SK-N-SH treated with all-trans-retinoic acid at 6 μM for 48 hours (cell line): ENCODE results near the gene ADAMTS15.

Experiments
- ATAC-seq: fragments of 200-7000 bp; cut with Tn5 transposase; 3 replicates; pipeline ENCODE4 v1.9.1; 2020; ENCODE audit warnings: mild to moderate bottlenecking, moderate library complexity
- ARNTL ChIP-seq: fragments of 450-650 bp; formaldehyde crosslinking; IDR thresholded peaks from 2 replicates; pipeline ENCODE4 v1.5.0; 2020; ENCODE audit warnings: low read depth, mild to moderate bottlenecking, moderate library complexity, borderline replicate concordance
- BACH2 ChIP-seq: fragments of 250-450 bp; sonication (Bioruptor Pico); IDR thresholded peaks from 2 replicates; pipeline ENCODE4 v1.9.0; 2021; ENCODE audit warnings: mild to moderate bottlenecking, borderline replicate concordance
- CREB5 ChIP-seq: fragments of 250-450 bp; sonication (Bioruptor Pico); IDR thresholded peaks from 2 replicates; pipeline ENCODE4 v1.5.1; 2020; ENCODE audit warnings: low read depth, mild to moderate bottlenecking, moderate library complexity
- CSDC2 ChIP-seq: fragments of 250-450 bp; sonication (Bioruptor Pico); IDR thresholded peaks from 2 replicates; pipeline ENCODE4 v1.5.0; 2020; ENCODE audit warnings: mild to moderate bottlenecking, moderate library complexity
- CSRNP3 ChIP-seq: fragments of 250-450 bp; sonication (Bioruptor Pico); IDR thresholded peaks from 2 replicates; pipeline ENCODE4 v1.5.1; 2021; ENCODE audit warnings: mild to moderate bottlenecking, moderate library complexity
- ESRRG ChIP-seq: fragments of 250-450 bp; sonication (Bioruptor Pico); IDR thresholded peaks from 2 replicates; pipeline ENCODE4 v1.6.1; 2021; ENCODE audit warnings: mild to moderate bottlenecking
- GLIS3 ChIP-seq: fragments of 250-450 bp; sonication (Bioruptor Pico); IDR thresholded peaks from 2 replicates; pipeline ENCODE4 v1.5.0; 2020; ENCODE audit warnings: mild to moderate bottlenecking, moderate library complexity
- ISL1 ChIP-seq: fragments of 250-450 bp; sonication (Bioruptor Pico); IDR thresholded peaks from 2 replicates; pipeline ENCODE4 v2.1.2; 2022; ENCODE audit warnings: mild to moderate bottlenecking, moderate library complexity
- OSR1 ChIP-seq: fragments of 250-450 bp; sonication (Bioruptor Pico); IDR thresholded peaks from 2 replicates; pipeline ENCODE4 v1.8.0; 2022; ENCODE audit warnings: moderate library complexity, mild to moderate bottlenecking, inconsistent platforms
- PATZ1 ChIP-seq: fragments of 250-450 bp; sonication (Bioruptor Pico); IDR thresholded peaks from 2 replicates; pipeline ENCODE4 v1.8.0; 2020; ENCODE audit warnings: mild to moderate bottlenecking, moderate library complexity, borderline replicate concordance
- POU6F1 ChIP-seq: fragments of 250-450 bp; sonication (Bioruptor Pico); IDR thresholded peaks from 2 replicates; pipeline ENCODE4 v1.8.0; 2021; ENCODE audit warnings: low read depth, mild to moderate bottlenecking, moderate library complexity, borderline replicate concordance
- PPARA ChIP-seq: fragments of 250-450 bp; sonication (Bioruptor Pico); IDR thresholded peaks from 2 replicates; pipeline ENCODE4 v1.5.0; 2020; ENCODE audit warnings: mild to moderate bottlenecking, borderline replicate concordance
- SNAI2 ChIP-seq: fragments of 250-450 bp; sonication (Bioruptor Pico); IDR thresholded peaks from 2 replicates; pipeline ENCODE4 v1.5.0; 2020; ENCODE audit warnings: mild to moderate bottlenecking, moderate library complexity
- TCF4 ChIP-seq: fragments of 250-450 bp; sonication (Bioruptor Pico); IDR thresholded peaks from 2 replicates; pipeline ENCODE4 v1.8.0; 2021; ENCODE audit warnings: mild to moderate bottlenecking, moderate library complexity, borderline replicate concordance
- TOX ChIP-seq: fragments of 250-450 bp; sonication (Bioruptor Pico); IDR thresholded peaks from 2 replicates; pipeline ENCODE4 v1.8.0; 2021; ENCODE audit warnings: mild to moderate bottlenecking, moderate library complexity, borderline replicate concordance
- TSHZ2 ChIP-seq: fragments of 250-450 bp; sonication (Bioruptor Pico); IDR thresholded peaks from 2 replicates; pipeline ENCODE4 v1.5.0; 2020; ENCODE audit warnings: mild to moderate bottlenecking, moderate library complexity
- ZC3H10 ChIP-seq: fragments of 250-450 bp; sonication (Bioruptor Pico); IDR thresholded peaks from 2 replicates; pipeline ENCODE4 v1.5.1; 2021; ENCODE audit warnings: mild to moderate bottlenecking, moderate library complexity
- ZFP30 ChIP-seq: fragments of 450-650 bp; formaldehyde crosslinking; IDR thresholded peaks from 2 replicates; pipeline ENCODE4 v1.5.0; 2022; ENCODE audit warnings: mild to moderate bottlenecking, moderate library complexity
- ZNF565 ChIP-seq: fragments of 450-650 bp; formaldehyde crosslinking; conservative IDR thresholded peaks from 2 replicates; pipeline ENCODE4 v1.5.0; 2020; ENCODE audit warnings: low read depth, mild to moderate bottlenecking, moderate library complexity
- ZNF70 ChIP-seq: fragments of 450-650 bp; formaldehyde crosslinking; IDR thresholded peaks from 2 replicates; pipeline ENCODE4 v1.5.0; 2020; ENCODE audit warnings: mild to moderate bottlenecking, moderate library complexity
- ZNF8 ChIP-seq: fragments of 450-650 bp; formaldehyde crosslinking; IDR thresholded peaks from 2 replicates; pipeline ENCODE4 v1.5.0; 2020; ENCODE audit warnings: mild to moderate bottlenecking, moderate library complexity

Gene ADAMTS15

GRCh38 chr11:130407978-130408377 lies 40.5 kb upstream of the ADAMTS15 start:
- TF ChIP-seq GLIS3 (no peak), ZFP30 (no peak), SNAI2 (no peak), POU6F1 (CRISPR knock-in tag) (no peak), ARNTL (CRISPR knock-in tag) (no peak), ESRRG (CRISPR knock-in tag) (no peak), ZC3H10 (no peak), CREB5 (no peak), PPARA (no peak), ZNF70 (no peak), TCF4 (CRISPR knock-in tag) (no peak), CSRNP3 (CRISPR knock-in tag) (no peak), TSHZ2 (CRISPR knock-in tag) (no peak), ZNF8 (no peak), TOX (no peak), ZNF565 (CRISPR knock-in tag) (no peak), ISL1 (CRISPR knock-in tag) (no peak), BACH2 (CRISPR knock-in tag) (no peak), CSDC2 (CRISPR knock-in tag) (no peak)
- TF ChIP-seq, all 23 proteins: peak for 0
- ATAC-seq = peak; percentile 32

GRCh38 chr11:130408401-130408890 lies 40.0 kb upstream of the ADAMTS15 start:
- ATAC-seq = no peak
- TF ChIP-seq ZFP30 = no peak

GRCh38 chr11:130408901-130409300 lies 39.5 kb upstream of the ADAMTS15 start:
- TF ChIP-seq PATZ1 (CRISPR knock-in tag) = no peak
- no peak for TF ChIP-seq POU6F1 (CRISPR knock-in tag)
- no peak for TF ChIP-seq ISL1 (CRISPR knock-in tag)
- no peak for TF ChIP-seq SNAI2
- TF ChIP-seq GLIS3 = no peak
- TF ChIP-seq CSRNP3 (CRISPR knock-in tag) = no peak
- no peak for TF ChIP-seq ZNF565 (CRISPR knock-in tag)
- no peak for TF ChIP-seq ARNTL (CRISPR knock-in tag)
- no peak for TF ChIP-seq OSR1 (CRISPR knock-in tag)
- no peak for TF ChIP-seq CSDC2 (CRISPR knock-in tag)
- no peak for TF ChIP-seq TOX
- no peak for TF ChIP-seq ZNF70
- no peak for TF ChIP-seq CREB5
- TF ChIP-seq ZC3H10 = no peak
- no peak for TF ChIP-seq PPARA
- TF ChIP-seq ZNF8 = no peak
- TF ChIP-seq BACH2 (CRISPR knock-in tag) = no peak
- TF ChIP-seq, all 23 proteins: peak for 0
- ATAC-seq = no peak
